Fibroblast of skin of abdomen (primary cell): ENCODE results near the gene ZFAND6.
A peak's percentile ranks its signal among the peaks of the same experiment; 100 is the strongest.
"Not testable (repeated sequence)": the region's sequence is repeated elsewhere in the genome, so short reads cannot be mapped to it uniquely, and the experiment has no call there.

Experiments used
- DNase-seq: peaks from one replicate; pipeline ENCODE4 v3.0.0-alpha.2; 2013

Gene ZFAND6

DNA sequence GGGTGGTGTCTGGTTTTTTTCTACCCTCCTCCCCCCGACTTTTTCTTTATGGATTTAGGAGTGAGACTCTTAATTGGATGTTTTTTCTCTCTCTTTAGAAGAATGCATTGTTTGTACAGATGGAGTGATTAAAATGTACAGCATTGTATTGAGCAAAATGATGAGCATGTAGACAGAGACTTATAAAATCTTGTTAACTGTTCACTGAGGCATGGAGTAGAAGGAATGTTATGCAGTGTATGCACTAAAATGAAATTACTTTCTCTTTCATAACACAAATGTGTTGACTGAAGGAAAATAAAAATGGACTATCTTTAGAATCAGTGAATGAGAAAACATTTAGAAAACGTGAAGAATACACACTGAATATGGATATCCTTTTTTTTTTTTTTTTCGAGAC is 39.8 kb downstream of the ZFAND6 start:
- peak; percentile 16 for DNase-seq

GRCh38 chr15:80099662-80100061 is 40.2 kb downstream of the ZFAND6 start:
- not testable (repeated sequence) for DNase-seq

- DNase-seq: no peak
These were observed 40.8 kb downstream of the ZFAND6 start for GRCh38 chr15:80100247-80100646.

DNA sequence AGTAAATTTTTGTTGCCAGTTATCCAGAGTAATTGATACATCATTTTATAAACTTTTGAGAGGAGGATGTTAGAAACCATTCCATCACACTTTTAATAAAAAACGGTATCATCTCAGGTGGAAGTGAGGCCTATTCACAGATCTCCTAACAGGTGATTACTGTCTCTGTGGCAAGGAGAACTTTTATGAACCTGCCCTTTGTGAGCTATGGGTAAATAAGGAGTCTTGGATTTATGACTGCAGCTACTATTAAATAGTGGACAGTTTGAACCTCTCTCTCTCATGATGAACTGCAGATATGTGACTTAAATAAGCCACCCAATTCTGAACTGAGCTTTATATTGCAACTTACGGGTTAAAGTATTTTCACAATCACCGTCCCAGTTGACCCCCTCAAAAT is 45.7 kb downstream of the ZFAND6 start:
- DNase-seq: no peak

DNA sequence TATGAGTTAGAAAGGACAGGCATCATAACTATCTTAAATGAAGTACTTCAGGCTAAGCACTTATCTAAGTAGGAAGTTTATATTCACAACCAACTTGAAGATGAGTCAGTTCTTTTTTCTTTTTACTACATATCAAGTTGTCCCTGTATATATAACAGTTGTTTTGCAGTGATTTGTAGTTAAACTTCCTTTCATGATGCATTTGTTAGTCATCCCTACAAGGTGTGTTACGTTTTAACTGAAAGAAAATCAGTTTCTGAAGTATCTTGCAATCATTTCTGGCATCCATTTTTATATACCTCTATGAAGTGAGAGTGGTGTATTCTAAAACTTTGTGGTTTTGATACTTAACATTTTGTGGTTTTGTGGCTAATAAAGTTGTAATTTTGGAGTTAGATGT is 46.1 kb downstream of the ZFAND6 start:
- peak; percentile 59 for DNase-seq

GRCh38 chr15:80106051-80106450 is 46.6 kb downstream of the ZFAND6 start:
- DNase-seq: peak; percentile 60

DNA sequence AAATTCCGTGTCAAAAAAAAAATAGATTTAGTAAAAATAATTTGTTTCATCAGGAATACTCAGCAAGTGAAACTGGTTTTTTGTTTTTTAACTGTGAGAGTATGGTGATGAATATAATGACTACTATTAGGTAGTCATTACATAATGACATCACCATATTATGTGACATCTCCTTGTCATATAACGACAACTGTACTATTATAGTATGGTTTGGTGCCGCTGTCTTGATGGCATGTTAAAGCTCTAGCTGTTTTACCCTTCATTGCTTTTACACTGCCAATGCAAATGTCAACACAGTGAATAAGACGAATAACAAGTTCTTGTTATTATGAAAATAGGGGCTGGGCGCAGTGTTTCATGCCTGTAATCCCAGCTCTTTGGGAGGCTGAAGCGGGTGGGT is 47.7 kb downstream of the ZFAND6 start:
- no peak for DNase-seq

DNA sequence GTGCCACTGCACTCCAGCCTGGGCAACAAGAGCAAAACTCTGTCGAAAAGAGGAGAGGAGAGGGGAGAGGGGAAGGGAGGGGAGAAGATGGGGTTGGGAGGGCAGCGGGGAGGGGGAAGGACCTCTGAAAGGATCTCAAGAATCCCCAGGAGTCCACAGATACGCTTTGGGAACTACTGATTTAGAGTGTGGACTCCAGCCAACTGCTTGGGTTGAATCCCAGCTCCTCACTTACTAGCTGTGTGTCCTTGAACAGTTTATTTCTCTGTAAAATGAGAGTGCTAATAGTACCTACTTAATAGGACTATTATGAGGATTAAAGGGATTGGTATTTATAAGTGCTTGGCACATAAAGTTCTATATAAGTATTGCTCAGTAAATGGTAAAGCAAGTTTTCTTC is 48.3 kb downstream of the ZFAND6 start:
- no peak for DNase-seq

DNA sequence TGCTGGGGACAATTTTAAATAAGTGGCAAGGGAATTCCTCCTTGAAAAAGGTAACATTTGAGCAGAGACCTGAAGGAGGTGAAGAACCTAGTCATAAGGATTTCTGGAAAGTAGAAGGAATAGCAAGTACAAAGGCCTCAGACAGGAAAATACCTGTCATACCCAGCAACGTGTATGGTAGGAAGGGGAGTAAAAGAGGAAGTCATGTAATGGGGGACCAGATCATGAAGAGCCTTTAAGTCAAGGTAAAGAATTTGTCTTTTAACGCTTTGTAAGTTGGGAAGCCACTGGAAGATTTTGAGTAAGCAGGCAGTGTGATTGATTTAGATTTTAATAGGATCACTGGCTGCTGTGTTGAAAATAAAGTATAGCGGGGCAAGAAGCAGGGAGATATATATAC is 49.9 kb downstream of the ZFAND6 start:
- DNase-seq: no peak

GRCh38 chr15:80110920-80111319 is 51.4 kb downstream of the ZFAND6 start:
- DNase-seq: no peak

DNA sequence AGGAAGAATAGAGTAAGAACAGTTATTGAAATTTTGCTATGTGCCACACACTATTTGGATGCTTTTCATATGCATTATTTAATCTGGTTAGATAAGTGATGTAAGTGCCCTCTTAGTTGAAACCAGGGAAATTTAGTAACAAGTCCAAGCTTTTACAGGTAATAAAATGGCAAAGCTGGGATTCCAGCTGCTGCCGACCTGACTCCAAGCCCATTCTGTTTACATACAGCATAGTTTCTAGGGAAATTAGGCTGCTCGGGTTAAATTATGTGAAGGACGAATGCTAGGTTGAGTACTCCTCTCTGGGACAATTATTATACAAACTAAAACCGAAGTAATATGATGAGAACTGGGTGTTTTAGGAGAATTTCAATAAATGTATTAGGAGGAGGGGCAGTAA is 54.6 kb downstream of the ZFAND6 start:
- DNase-seq: no peak

DNA sequence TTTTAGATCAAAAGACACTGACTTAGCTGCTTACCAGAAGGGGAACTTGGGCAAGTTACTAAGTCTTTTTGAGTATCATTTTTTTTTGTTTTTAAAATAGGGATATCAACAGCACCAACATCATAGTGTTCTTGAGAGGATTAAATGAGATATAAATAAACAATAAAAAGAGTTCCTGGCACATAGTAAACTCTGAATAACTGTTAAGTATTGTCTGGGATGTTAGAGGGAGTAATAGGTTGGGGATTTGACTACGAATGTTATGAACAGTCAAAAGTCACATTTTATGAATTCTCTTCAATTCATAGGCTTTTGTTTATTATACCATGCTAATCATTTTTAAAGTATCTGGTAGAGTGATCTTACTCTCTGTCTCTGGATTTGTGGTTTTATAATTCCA is 55.5 kb downstream of the ZFAND6 start:
- DNase-seq: no peak

GRCh38 chr15:80118956-80119355 is 59.5 kb downstream of the ZFAND6 start:
- DNase-seq: no peak

DNA sequence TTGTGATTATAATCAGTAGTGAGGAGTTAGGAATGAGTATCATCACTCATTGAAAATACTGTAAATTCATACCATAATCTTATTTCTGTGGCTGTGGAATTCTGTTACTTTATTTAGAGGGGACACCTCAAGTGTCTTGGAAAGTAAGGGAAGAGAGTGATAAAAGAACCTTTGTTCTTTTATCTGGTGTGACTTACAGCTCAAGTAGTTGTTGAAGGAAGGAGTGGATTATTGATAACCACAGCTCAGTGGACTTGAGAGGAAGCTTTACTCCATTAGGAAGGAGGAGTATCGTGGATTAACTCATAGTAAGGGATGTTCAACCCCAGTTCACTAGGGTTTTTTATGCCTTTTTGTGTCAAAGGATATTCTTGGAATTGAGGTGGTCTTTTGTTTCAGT is 61.2 kb downstream of the ZFAND6 start:
- no peak for DNase-seq

GRCh38 chr15:80121546-80121945 is 62.1 kb downstream of the ZFAND6 start:
- DNase-seq: no peak

DNA sequence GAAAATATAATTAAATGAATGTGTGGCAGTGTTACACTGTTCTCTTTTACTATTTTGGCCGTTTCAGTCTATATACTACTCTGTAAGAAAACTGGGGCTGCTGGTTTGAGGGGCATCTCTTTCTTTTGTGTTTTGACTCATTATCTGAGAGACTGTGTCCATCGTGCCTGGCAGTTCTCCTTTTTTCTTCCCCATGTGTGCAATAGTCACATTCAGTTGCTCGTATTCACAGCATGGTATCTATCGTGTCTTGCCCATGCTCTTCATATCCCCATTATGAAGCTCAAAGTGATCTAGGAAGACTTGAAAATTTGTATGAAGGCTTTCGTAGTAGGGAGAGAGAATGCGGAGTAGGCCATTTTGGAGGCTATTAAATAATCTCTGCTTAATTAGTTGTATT is 63.6 kb downstream of the ZFAND6 start:
- no peak for DNase-seq

DNA sequence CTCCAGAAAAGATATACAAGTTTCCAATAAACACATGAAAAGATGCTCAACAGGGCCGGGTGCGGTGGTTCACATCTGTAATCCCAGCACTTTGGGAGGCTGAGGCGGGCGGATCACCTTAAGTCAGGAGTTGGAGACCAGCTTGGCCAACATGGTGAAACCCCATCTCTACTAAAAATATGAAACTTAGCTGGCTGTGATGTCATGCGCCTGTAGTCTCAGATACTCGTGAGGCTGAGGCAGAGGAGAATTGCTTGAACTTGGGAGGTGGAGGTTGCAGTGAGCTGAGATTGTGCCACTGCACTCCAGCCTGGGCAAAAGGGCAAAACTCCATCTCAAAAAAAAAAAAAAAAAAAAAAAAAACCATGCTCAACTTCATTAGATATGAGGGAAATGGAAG is 67.8 kb downstream of the ZFAND6 start:
- not testable (repeated sequence) for DNase-seq

GRCh38 chr15:80127911-80128310 is 68.4 kb downstream of the ZFAND6 start:
- DNase-seq: peak; percentile 15

DNA sequence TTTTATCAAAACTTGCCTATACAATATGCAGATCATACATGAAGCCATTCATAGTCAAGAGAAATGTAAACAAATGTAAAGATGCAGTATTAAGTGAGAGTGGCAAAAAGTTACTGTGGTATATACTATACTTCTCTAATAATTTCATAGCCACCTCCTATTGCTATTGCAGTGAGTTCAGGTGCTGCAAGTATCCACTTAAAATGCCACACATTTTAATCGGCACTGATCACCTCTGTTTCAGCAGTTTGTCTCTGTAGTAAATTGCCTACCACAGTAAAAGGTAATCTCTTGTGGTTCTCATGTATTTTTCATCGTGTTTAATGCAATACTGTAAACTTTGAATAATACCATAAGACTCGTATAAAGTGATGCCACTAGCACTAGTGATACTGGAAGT is 72.9 kb downstream of the ZFAND6 start:
- no peak for DNase-seq

- DNase-seq: no peak
These were observed 77.4 kb downstream of the ZFAND6 start for GRCh38 chr15:80136854-80137253.

DNA sequence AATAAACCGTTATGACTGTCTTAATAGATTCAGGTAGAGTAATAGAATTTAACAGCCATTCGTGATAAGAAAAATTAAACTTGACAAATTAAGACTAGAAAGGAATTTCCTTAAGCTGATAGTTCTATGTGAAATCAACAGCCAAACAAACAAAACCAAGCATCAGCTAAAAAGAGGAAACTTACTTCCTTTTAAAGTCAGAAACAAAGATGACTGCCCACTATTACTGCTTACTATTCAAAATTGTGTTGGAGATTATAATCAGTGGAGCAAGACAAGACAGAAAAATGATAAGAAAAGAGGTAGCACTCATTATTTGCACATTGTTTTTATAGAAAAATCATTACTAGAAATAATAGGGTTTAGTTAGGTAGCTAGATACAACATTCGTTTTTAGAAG is 79.5 kb downstream of the ZFAND6 start:
- DNase-seq: no peak

GRCh38 chr15:80140909-80141308 is 81.4 kb downstream of the ZFAND6 start:
- no peak for DNase-seq

- no peak for DNase-seq
These were observed 82.6 kb downstream of the ZFAND6 start for GRCh38 chr15:80141916-80142598.

DNA sequence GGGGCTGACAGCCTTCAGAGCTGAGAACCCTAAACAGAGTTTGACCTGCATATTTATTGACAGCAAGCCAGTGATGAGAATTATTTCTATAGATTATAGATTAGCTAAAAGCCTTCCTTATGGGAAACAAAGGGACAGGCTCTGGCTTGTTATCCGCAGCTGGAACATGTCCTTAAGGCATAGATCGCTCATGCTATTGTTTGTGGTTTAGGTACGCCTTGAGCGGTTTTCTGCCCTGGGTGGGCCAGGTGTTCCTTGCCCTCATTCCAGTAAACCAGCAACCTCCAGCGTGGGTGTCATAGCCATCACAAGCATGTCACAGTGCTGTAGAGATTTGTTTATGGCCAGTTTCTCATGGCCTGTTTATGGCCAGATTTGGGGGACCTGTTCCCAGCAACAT is 83.2 kb downstream of the ZFAND6 start:
- no peak for DNase-seq

DNA sequence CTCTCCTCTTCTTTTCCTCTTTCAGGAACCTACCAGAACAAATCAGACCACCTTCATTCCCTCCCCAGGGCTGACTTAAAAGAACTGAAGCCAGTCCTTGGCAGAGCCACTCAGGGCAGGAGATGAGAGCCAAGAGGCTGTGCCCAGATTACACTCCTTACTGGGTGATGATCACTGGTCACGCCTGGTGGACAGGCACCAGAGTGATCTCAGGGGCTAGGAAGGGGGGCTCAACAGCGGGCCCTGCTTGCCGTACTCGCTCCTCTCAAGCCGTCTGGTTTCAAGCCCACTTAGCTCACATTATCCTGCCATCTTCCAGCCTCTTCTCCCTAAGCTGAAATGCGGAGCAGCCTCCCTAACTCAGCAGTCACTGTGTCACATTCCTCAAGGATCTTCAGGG is 91.7 kb downstream of the ZFAND6 start:
- no peak for DNase-seq
